GM06990 (cell line): ENCODE data around the gene GP9.
A peak's percentile ranks its signal among the peaks of the same experiment; 100 is the strongest.

Experiments
- DNase-seq: peaks from one replicate; pipeline ENCODE4 v3.0.0-alpha.2; 2011; ENCODE audit not compliant: insufficient read length; ENCODE audit errors: extremely low read depth
- H3K27me3 ChIP-seq: replicated peaks from 2 replicates; pipeline ENCODE4 v1.6.0; 2011; ENCODE audit warnings: low read length; ENCODE audit not compliant: control insufficient read depth, insufficient read depth
- H3K36me3 ChIP-seq: 2 replicates; pipeline ENCODE4 v1.5.1; 2011; ENCODE audit warnings: low read length; ENCODE audit not compliant: control insufficient read depth, insufficient read depth
- H3K4me3 ChIP-seq: replicated peaks from 2 replicates; pipeline ENCODE4 v1.5.1; 2011; ENCODE audit warnings: low read depth, mild to moderate bottlenecking, control low read depth, low read length
- TF ChIP-seq, protein P1 (sequence below): IDR thresholded peaks from 2 replicates; pipeline ENCODE4 v1.5.1; 2011; ENCODE audit warnings: low read length, control low read depth, mild to moderate bottlenecking, inconsistent platforms; ENCODE audit not compliant: insufficient read depth, poor library complexity, severe bottlenecking

The GP9 gene

DNA sequence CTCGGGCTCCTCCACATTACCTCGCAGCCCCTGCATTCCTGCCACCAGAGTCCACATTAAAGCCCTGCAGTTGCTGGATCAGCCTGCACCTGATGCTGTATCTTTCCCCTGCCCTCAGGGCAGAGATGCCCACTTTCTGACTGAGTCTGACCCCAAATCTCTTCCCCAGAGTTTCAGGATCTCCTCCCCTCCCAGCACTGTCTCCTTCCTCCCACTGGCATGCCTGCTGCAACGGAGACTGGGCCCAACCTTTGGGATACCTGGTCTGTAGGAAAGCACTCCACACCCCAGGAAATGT lies 20.6 kb upstream of the GP9 start:
- Histone ChIP-seq H3K36me3 (no peaks in the 10 kb centered on the region), H3K4me3 (no peak overlapping the region), H3K27me3 (no peaks in the 10 kb centered on the region; the same call in 1 of the 2 replicates)
- DNase-seq = no peak
- TF ChIP-seq, protein P1, sequence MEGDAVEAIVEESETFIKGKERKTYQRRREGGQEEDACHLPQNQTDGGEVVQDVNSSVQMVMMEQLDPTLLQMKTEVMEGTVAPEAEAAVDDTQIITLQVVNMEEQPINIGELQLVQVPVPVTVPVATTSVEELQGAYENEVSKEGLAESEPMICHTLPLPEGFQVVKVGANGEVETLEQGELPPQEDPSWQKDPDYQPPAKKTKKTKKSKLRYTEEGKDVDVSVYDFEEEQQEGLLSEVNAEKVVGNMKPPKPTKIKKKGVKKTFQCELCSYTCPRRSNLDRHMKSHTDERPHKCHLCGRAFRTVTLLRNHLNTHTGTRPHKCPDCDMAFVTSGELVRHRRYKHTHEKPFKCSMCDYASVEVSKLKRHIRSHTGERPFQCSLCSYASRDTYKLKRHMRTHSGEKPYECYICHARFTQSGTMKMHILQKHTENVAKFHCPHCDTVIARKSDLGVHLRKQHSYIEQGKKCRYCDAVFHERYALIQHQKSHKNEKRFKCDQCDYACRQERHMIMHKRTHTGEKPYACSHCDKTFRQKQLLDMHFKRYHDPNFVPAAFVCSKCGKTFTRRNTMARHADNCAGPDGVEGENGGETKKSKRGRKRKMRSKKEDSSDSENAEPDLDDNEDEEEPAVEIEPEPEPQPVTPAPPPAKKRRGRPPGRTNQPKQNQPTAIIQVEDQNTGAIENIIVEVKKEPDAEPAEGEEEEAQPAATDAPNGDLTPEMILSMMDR = no peak

- TF ChIP-seq, protein P1 = no peak
- Histone ChIP-seq H3K4me3 (no peak overlapping the region), H3K27me3 (no peaks in the 10 kb centered on the region; the same call in 1 of the 2 replicates), H3K36me3 (no peaks in the 10 kb centered on the region)
- no peak for DNase-seq
These were observed 19.8 kb upstream of the GP9 start for GRCh38 chr3:129040579-129041300.

GRCh38 chr3:129045675-129046036 lies 14.9 kb upstream of the GP9 start:
- DNase-seq = no peak
- no peaks in the 10 kb centered on the region for H3K36me3 ChIP-seq
- TF ChIP-seq, protein P1 = peak; percentile 11
- no peaks in the 10 kb centered on the region; the same call in 1 of the 2 replicates for H3K27me3 ChIP-seq
- no peak overlapping the region for H3K4me3 ChIP-seq

DNA sequence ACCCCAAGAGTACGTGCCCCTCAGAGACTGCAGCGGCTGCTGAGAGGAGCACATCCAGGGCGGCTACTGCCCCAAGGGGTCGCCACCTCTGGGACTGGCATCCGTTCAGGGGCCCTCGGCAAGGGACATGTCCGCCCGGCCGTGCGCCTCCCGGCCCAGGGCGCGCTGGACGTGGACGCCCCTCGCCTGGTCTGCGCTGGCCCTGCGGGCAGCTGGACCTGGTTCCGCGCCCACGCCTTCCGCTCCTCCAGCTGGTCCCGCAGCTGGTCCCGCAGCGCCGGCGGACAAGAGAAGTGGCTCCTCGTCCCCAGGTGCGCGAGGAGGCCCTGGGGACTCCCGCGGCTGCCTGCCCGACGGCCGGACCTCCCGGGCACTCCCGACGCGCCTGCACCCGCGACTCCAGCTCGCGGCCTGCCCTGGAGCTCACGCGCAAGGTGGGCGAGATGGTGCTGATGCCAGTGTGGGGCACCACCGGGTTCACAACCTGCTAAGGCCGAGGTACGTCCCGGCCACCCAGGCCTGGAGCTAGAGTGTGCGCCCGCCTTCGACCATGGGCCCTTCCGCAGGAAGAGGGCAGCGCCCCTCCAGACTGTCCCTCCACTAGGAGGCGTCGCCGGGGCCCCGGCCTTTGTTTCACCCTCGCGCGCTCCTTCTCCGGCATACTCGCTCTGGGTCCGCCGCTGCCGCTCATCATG lies 14.4 kb upstream of the GP9 start:
- H3K4me3 ChIP-seq = no peak overlapping the region
- no peaks in the 10 kb centered on the region; the same call in 1 of the 2 replicates for H3K27me3 ChIP-seq
- H3K36me3 ChIP-seq = no peaks in the 10 kb centered on the region
- no peak for DNase-seq
- TF ChIP-seq, protein P1 = no peak

DNA sequence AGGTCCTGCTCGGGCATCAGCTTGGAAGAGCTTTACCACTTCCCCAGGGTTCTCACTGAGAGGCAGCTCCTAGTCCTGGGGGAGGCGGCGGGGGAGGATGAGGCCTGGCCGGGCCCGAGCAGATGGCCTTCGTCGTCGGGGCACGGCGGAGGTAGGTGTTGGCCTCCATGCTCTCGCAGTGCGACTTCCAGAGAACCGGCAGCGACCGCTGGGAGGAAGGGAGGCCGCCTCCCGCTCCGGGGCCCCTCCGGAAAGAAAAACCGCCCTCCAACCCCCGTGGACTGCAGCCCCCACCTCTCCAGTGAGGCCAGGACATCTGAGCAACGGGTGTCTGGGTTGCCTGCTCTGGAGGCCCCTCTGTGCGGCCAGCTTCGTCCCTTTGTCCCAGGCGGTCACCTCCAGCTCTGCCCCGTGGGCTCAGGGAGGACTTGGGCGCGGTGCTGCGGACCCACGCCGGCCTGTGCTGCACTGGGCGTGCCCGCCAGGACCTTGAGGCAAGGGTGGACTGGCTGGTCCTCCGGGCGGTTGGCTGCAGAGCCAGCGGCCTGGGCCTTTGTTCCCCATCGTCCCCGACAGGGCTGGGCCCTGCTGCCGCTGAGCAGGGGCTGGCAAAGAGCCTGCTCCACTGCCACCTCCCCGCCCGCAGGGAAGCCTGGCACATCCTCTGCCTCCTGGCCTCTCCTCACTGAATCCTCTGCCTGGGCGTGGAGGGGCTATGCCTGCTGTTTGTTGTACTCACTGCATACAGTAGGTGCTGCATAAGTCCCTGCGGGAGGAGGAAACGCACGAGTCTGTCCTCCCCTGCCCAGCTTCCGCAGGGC lies 13.6 kb upstream of the GP9 start:
- Histone ChIP-seq H3K4me3 (no peak overlapping the region), H3K36me3 (no peaks in the 10 kb centered on the region), H3K27me3 (no peaks in the 10 kb centered on the region; the same call in 1 of the 2 replicates)
- TF ChIP-seq, protein P1 = no peak
- no peak for DNase-seq
